ENCODE measurements around the gene STPG3. TPM values are rescaled to one million over a fixed set of nuclear protein-coding genes. Genes with fewer than 3 reads are reported as not detected.
A peak's percentile ranks its signal among the peaks of the same experiment; 100 is the strongest.

STPG3 gene
- total and polyA plus RNA-seq, 9 of the 15 experiments (the other 6 are each of a cell fraction or from before 2014, with no cell fraction given) = not detected

DNA sequence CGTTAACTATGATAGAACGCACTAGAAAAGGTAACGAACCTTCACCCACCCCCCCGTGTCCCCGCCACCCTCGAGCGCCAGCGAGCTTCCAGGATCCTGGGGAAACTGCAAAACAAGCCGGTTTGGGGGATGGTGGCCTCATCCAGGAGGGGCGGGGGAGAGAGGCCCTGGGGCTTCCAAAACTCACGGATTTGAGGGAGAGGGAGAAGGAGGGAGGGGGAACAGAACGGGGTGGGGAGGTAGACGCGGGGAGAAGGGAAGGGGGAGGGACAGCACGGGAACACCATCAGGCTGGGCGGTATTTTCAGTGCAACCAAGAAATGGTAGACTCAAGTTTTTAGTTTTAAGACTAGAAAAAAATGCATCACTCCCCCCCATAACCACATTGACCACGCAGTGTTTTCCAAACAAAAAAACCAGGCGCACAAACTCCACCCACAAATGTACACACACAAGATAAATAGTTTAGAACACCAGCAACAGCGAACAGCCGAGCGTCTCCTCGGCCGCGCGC is 49.5 kb downstream of the STPG3 start (continued):
- TF ChIP-seq, protein P1, sequence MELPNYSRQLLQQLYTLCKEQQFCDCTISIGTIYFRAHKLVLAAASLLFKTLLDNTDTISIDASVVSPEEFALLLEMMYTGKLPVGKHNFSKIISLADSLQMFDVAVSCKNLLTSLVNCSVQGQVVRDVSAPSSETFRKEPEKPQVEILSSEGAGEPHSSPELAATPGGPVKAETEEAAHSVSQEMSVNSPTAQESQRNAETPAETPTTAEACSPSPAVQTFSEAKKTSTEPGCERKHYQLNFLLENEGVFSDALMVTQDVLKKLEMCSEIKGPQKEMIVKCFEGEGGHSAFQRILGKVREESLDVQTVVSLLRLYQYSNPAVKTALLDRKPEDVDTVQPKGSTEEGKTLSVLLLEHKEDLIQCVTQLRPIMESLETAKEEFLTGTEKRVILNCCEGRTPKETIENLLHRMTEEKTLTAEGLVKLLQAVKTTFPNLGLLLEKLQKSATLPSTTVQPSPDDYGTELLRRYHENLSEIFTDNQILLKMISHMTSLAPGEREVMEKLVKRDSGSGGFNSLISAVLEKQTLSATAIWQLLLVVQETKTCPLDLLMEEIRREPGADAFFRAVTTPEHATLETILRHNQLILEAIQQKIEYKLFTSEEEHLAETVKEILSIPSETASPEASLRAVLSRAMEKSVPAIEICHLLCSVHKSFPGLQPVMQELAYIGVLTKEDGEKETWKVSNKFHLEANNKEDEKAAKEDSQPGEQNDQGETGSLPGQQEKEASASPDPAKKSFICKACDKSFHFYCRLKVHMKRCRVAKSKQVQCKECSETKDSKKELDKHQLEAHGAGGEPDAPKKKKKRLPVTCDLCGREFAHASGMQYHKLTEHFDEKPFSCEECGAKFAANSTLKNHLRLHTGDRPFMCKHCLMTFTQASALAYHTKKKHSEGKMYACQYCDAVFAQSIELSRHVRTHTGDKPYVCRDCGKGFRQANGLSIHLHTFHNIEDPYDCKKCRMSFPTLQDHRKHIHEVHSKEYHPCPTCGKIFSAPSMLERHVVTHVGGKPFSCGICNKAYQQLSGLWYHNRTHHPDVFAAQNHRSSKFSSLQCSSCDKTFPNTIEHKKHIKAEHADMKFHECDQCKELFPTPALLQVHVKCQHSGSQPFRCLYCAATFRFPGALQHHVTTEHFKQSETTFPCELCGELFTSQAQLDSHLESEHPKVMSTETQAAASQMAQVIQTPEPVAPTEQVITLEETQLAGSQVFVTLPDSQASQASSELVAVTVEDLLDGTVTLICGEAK (IDR thresholded peaks at IDR 0.05) = 0 out of 2 replicates have a peak, but pooled peaks have one; percentile 12
- TF ChIP-seq, protein P1 (CRISPR knock-in tag; IDR thresholded peaks at IDR 0.05) = no peak
- TF ChIP-seq FOXK2 (conservative IDR thresholded peaks at IDR 0.05 in 1 of 2, IDR thresholded peaks at IDR 0.05 in 1 of 2; ENCODE audit: low read depth in 2 of 2) (peak in 1 of 2 experiments; percentile 72; a peak in 2 of 4 replicates), SIN3A (IDR thresholded peaks at IDR 0.05; ENCODE audit: borderline replicate concordance in 2 of 2, control insufficient read depth in 1 of 2, low read depth in 2 of 2, low read length in 2 of 2) (peak in 1 of 2 experiments; percentile 56; a peak in 1 of 4 replicates), CREB1 (IDR thresholded peaks at IDR 0.05) (no peak), CREB1 (CRISPR knock-in tag; IDR thresholded peaks at IDR 0.05) (no peak), CCNT2 (IDR thresholded peaks at IDR 0.05; ENCODE audit: borderline replicate concordance, extremely low read depth, insufficient read length, low read depth, low read length) (no peak), RBFOX2 (IDR thresholded peaks at IDR 0.05; ENCODE audit: low read depth, low read length) (no peak), FOXA1 (IDR thresholded peaks at IDR 0.05; ENCODE audit: borderline replicate concordance) (no peak)
- TF ChIP-seq, protein P2, sequence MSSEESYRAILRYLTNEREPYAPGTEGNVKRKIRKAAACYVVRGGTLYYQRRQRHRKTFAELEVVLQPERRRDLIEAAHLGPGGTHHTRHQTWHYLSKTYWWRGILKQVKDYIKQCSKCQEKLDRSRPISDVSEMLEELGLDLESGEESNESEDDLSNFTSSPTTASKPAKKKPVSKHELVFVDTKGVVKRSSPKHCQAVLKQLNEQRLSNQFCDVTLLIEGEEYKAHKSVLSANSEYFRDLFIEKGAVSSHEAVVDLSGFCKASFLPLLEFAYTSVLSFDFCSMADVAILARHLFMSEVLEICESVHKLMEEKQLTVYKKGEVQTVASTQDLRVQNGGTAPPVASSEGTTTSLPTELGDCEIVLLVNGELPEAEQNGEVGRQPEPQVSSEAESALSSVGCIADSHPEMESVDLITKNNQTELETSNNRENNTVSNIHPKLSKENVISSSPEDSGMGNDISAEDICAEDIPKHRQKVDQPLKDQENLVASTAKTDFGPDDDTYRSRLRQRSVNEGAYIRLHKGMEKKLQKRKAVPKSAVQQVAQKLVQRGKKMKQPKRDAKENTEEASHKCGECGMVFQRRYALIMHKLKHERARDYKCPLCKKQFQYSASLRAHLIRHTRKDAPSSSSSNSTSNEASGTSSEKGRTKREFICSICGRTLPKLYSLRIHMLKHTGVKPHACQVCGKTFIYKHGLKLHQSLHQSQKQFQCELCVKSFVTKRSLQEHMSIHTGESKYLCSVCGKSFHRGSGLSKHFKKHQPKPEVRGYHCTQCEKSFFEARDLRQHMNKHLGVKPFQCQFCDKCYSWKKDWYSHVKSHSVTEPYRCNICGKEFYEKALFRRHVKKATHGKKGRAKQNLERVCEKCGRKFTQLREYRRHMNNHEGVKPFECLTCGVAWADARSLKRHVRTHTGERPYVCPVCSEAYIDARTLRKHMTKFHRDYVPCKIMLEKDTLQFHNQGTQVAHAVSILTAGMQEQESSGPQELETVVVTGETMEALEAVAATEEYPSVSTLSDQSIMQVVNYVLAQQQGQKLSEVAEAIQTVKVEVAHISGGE (CRISPR knock-in tag; IDR thresholded peaks at IDR 0.05) = peak in 1 of 3 experiments; percentile 48; a peak in 1 of 6 replicates
- TF ChIP-seq, protein P3, sequence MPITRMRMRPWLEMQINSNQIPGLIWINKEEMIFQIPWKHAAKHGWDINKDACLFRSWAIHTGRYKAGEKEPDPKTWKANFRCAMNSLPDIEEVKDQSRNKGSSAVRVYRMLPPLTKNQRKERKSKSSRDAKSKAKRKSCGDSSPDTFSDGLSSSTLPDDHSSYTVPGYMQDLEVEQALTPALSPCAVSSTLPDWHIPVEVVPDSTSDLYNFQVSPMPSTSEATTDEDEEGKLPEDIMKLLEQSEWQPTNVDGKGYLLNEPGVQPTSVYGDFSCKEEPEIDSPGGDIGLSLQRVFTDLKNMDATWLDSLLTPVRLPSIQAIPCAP (CRISPR knock-in tag; IDR thresholded peaks at IDR 0.05; ENCODE audit: borderline replicate concordance) = no peak
- TF ChIP-seq, protein P4, sequence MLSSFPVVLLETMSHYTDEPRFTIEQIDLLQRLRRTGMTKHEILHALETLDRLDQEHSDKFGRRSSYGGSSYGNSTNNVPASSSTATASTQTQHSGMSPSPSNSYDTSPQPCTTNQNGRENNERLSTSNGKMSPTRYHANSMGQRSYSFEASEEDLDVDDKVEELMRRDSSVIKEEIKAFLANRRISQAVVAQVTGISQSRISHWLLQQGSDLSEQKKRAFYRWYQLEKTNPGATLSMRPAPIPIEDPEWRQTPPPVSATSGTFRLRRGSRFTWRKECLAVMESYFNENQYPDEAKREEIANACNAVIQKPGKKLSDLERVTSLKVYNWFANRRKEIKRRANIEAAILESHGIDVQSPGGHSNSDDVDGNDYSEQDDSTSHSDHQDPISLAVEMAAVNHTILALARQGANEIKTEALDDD (IDR thresholded peaks at IDR 0.05) = no peak
